Measurements from ENCODE around the gene IL27RA. TPM values are rescaled to one million over a fixed set of nuclear protein-coding genes. Genes with fewer than 3 reads are reported as not detected.

The IL27RA gene
- not detected for total RNA-seq (ENCODE audit: unreplicated experiment)
- long read RNA-seq = 0 reads

DNA sequence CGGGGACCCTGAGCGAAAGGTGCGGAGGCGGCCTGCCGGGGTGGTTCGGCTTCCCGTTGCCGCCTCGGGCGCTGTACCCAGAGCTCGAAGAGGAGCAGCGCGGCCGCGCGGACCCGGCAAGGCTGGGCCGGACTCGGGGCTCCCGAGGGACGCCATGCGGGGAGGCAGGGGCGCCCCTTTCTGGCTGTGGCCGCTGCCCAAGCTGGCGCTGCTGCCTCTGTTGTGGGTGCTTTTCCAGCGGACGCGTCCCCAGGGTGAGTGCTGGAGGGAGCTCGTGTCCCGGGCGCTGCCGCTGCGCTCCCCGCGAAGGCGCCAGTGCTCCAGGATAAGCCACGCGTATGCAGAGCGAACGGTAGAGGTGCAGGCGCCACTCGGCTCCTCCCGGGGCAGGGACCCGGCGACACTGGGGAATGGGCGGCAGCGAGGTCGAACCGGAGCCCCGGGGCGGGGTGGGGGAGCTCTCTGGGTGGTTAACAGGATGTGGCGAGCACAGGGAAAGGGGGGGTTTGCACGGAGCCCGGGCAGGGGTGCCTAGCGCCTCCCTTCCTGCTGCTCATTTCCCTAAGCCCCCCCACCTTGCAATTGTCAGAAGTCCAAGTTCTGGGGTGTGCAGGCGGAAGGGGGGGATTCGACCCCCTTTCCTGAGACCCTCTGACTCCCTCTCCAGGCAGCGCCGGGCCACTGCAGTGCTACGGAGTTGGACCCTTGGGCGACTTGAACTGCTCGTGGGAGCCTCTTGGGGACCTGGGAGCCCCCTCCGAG, at the start of gene IL27RA:
IL27RA (plus strand) TSS at position 44 of the 762 bp plus-strand sequence; CDS start at position 155, 111 bp downstream.
- H3K4me3 Mint-ChIP-seq (ENCODE audit: unreplicated experiment) = peak within 1 kb of the TSS; percentile 81
- no peaks in the 10 kb centered on the region for H3K4me1 Mint-ChIP-seq (ENCODE audit: low read depth, unreplicated experiment)
- no peaks in the 10 kb centered on the region for H3K36me3 Mint-ChIP-seq (ENCODE audit: unreplicated experiment)
- TF ChIP-seq, protein P1, sequence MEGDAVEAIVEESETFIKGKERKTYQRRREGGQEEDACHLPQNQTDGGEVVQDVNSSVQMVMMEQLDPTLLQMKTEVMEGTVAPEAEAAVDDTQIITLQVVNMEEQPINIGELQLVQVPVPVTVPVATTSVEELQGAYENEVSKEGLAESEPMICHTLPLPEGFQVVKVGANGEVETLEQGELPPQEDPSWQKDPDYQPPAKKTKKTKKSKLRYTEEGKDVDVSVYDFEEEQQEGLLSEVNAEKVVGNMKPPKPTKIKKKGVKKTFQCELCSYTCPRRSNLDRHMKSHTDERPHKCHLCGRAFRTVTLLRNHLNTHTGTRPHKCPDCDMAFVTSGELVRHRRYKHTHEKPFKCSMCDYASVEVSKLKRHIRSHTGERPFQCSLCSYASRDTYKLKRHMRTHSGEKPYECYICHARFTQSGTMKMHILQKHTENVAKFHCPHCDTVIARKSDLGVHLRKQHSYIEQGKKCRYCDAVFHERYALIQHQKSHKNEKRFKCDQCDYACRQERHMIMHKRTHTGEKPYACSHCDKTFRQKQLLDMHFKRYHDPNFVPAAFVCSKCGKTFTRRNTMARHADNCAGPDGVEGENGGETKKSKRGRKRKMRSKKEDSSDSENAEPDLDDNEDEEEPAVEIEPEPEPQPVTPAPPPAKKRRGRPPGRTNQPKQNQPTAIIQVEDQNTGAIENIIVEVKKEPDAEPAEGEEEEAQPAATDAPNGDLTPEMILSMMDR (IDR thresholded peaks at IDR 0.05; ENCODE audit: partially characterized antibody, unreplicated experiment) = peak; percentile 55
- DNase-seq = peak; percentile 63
- H3K27me3 Mint-ChIP-seq (ENCODE audit: unreplicated experiment) = peaks cover 9% of the 10 kb centered on the region
- H3K9me3 Mint-ChIP-seq (ENCODE audit: unreplicated experiment) = peaks cover 2% of the 10 kb centered on the region
- no peak within 1 kb of the TSS for H3K27ac Mint-ChIP-seq (ENCODE audit: unreplicated experiment)

DNA sequence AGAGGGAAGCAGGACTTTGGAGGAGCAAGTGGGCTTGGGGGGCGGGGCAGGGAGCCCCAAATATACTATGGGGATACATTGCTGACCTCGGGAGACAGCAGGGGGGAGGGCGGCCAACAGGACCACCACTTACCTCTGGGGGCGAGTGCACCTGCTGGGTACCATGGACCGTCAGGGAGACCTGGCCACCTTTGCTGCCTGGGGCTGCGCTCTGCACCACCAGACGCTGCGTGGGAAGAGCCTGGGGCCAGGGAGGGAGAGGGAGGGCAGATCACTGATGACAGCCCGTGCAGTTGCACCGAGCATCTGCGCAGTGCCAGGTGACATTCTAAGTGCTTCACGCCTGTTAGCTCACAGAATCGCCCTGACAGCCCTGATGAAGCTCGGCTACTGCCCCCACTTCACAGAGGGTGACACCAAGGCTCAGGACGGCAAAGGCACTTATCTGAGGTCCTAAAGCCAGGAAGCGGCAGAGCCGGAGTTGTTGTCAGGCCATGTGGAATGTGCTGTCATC, 49.5 kb upstream of the IL27RA start:
- TF ChIP-seq, protein P1 (IDR thresholded peaks at IDR 0.05; ENCODE audit: partially characterized antibody, unreplicated experiment) = no peak
- DNase-seq = no peak
- Mint-ChIP-seq H3K27ac (ENCODE audit: unreplicated experiment) (no peak overlapping the region), H3K36me3 (ENCODE audit: unreplicated experiment) (no peaks in the 10 kb centered on the region), H3K4me1 (ENCODE audit: low read depth, unreplicated experiment) (peaks cover 8% of the 10 kb centered on the region), H3K4me3 (ENCODE audit: unreplicated experiment) (no peak overlapping the region), H3K9me3 (ENCODE audit: unreplicated experiment) (no peaks in the 10 kb centered on the region), H3K27me3 (ENCODE audit: unreplicated experiment) (peaks cover 2% of the 10 kb centered on the region)

DNA sequence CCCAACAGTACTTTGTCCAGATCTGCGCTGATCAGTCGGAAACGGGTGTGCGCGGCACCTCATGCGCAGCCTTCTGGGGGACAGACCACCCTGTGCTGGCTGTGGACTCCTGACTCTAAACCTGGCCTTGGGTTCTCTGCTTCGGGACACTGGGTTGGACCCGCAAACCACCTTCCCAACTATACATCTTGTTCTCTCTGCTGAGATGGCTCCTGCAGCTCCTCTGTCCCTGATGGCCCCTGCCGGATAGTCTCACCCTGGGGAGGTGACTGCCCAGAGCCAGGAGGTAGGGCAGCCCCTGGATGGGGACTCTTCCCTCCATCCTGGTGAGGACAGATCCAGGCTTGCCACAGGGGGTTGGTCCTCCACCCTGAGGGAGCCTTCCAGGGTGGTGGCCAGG, 48.8 kb upstream of the IL27RA start:
- TF ChIP-seq, protein P1 (IDR thresholded peaks at IDR 0.05; ENCODE audit: partially characterized antibody, unreplicated experiment) = no peak
- no peak for DNase-seq
- Mint-ChIP-seq H3K9me3 (ENCODE audit: unreplicated experiment) (no peaks in the 10 kb centered on the region), H3K27me3 (ENCODE audit: unreplicated experiment) (peaks cover 2% of the 10 kb centered on the region), H3K27ac (ENCODE audit: unreplicated experiment) (no peak overlapping the region), H3K36me3 (ENCODE audit: unreplicated experiment) (no peaks in the 10 kb centered on the region), H3K4me3 (ENCODE audit: unreplicated experiment) (no peak overlapping the region), H3K4me1 (ENCODE audit: low read depth, unreplicated experiment) (peaks cover 8% of the 10 kb centered on the region)

DNA sequence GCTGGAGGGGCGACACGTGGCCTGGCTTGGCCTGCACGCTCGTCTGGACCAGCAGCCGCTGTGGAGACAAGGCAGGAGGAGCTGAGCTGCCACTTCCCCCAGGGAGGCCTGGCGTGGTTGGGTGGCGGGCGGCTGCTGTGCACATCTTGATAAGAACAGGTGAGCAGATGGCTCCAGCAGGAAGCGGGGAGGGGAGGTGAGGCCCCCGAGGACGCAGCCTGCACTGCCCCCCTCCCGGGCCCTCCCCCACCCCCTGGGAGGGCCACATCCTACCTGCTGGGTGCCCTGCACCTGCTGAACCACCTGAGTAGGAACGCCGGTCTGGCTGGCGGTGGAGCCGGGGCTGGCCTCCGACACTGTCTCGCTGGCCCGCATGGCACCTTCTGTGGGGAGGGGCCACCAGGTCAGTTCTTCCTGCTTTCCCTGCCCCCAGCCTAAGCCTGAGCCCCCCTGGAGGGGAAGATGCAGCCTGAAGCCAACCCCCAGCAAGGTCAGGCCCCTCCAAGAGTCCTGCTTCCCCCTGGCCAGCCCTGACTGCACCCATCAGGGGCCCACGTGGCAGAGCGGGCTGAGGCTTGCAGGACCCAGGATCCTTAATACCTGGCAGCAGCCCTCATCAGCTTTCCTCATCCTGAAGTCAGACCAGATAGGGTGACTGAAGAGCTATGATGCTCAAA, 48.2 kb upstream of the IL27RA start:
- H3K27ac Mint-ChIP-seq (ENCODE audit: unreplicated experiment) = no peak overlapping the region
- H3K4me3 Mint-ChIP-seq (ENCODE audit: unreplicated experiment) = no peak overlapping the region
- H3K4me1 Mint-ChIP-seq (ENCODE audit: low read depth, unreplicated experiment) = peaks cover 8% of the 10 kb centered on the region
- H3K9me3 Mint-ChIP-seq (ENCODE audit: unreplicated experiment) = no peaks in the 10 kb centered on the region
- H3K27me3 Mint-ChIP-seq (ENCODE audit: unreplicated experiment) = peaks cover 2% of the 10 kb centered on the region
- no peak for DNase-seq
- no peaks in the 10 kb centered on the region for H3K36me3 Mint-ChIP-seq (ENCODE audit: unreplicated experiment)
- TF ChIP-seq, protein P1 (IDR thresholded peaks at IDR 0.05; ENCODE audit: partially characterized antibody, unreplicated experiment) = no peak
